GM19099 (cell line): ENCODE measurements around the gene TSPAN14.

ENCODE experiments used
- POLR2A ChIP-seq: IDR thresholded peaks from 3 replicates; pipeline ENCODE4 v1.6.1; 2011; ENCODE audit warnings: low read depth; ENCODE audit not compliant: insufficient read length; ENCODE audit errors: extremely low read depth

TSPAN14 gene

GRCh38 chr10:80458638-80459037 is 4.5 kb downstream of the TSPAN14 start:
- no peak for TF ChIP-seq POLR2A

DNA sequence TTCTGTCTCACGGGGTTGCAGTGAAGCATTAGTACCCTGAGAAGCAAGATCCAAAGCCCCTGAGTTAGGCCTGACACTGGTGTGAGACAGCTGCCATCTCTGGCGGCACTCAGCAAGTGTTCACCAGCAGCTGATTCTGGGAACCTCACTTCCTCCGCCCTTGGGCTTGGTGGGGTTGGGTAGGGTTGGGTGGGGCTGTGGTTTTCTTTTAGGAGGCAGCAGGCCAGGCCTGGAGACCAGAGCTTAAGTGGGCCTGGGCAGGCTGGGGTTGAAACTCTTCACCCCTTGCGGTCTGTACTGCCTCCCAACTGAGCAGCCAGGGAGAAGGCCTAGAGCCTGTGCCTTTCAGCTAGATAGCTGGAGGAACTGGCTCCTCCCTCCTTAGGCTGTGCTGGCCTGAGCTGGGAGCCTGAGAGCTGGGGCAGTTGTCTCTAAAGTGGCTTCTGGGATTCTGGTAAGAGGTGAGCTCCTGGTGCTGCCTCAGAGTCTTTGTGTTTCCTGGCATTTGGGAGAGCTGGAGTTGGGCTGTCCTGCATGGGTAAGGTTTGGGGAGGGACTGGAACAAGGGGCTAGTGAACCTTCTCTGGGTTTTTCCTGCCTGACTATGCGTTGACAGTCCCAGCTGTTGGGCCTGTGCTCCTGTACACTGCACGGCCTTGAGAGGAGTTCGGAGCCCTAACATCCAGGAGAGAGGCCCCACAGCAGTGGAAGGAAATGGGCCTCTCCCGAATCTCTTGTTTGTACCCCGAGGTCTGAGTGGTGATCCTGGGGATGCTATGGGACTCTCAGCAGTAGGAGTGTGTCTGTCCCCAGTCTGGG is 5.1 kb downstream of the TSPAN14 start:
- TF ChIP-seq POLR2A, result peak; percentile 34

DNA sequence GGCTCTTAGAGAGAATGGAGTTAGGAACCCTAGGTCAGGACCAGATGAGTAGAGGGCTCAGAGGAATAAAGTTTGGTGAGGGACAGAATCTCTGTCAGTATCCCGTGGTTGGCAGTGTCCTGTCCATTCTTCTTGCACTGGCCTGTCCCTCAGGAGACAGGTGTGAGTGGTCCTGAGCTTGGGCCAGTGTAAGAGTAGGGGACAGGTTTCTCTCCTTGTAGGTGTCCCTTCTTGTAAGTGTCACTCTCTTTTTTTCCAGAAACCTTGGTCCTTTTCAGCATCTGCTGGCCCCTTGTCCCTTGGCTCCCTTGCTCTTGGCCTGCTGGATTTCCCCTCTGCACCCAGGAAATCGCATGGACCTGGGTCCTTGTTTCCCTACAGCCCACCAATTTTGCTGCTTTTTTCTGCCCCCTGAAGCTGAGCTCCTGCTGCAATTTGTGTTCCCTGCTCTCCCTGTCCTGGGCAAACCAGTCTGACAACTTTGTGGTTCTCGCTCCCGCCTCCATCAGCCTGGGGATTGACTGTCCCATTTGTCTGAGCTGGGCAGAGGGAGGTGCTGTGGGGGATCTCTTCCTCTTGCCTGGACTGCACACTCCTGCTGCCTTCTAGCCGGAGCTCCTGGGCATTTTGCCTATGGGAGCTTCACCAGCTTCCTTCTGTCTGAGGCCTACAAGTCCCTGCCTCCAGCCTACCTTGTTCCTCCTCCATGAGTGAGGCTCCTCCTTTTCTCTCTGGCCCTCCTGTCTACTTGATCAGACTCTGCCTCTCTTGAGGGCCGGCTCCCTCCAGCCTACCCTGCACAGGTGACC is 6.5 kb downstream of the TSPAN14 start:
- no peak for TF ChIP-seq POLR2A

- no peak for TF ChIP-seq POLR2A
These were observed 7.4 kb downstream of the TSPAN14 start for GRCh38 chr10:80461208-80462183.

DNA sequence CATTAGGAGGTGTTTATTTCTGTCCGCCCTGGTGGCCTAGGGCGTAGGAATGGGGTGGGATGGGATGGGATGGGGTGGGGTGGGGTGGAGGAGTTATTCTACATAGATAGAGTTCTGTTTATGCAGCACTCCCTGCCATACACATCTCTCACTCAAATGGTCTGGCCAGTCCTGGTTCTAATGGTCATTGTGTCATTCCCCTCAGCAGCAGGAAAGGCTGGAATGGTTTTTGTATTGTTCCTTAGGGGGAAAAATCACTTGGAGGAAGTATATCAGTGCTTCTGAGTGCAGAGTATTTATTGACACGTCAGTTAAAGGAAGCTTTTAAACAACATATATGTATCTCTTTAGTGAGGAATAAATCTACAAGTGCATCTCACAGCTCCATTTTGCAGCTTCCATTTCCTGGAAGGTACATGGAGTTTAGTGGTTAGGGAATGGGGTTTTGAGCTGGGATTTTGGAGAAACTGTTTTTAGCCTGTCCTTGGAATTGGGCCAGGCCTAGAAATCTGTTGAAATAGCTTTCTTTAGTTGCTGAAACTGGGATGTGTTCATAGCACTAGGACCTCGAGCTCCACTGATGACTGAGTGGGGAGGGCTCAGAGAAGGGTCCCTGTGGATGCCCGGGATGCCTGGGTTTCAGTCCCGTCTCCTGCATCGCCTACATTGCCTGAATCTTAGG is 8.3 kb downstream of the TSPAN14 start:
- no peak for TF ChIP-seq POLR2A

DNA sequence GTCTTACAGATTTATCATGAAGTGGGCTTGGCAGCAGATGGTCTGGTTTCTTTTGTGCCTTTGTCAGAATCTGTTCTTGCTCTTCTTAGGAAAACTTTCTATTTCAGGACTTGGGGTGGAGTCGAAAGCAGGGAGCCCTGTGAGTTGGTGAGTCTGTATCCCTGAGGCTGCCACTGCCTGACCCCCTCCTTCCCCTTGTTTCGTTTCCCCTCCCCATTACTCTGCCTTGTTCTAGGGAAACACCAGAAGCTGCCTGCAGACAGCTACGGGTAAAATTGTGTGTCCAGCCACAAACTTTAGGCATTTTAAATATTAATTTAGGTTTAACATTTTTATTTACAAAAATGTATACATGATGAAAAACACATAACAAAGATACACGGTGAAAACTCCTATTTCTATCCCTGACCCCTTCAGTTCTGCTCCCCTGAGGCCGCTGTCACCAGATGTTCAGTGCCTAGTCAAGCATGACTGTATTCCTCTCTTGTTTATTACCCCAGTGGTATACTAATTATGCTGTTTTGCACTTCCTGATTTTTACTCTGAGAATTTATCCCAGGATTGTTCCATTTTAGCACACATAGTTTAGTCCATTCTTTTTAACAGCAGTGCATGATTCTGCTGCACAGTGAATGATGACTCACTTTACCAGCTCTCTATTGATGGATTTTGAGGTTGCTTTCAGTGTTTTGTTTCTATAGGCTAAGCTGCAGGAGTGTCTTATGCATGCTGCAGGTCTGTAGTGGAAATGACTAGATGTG is 9.1 kb downstream of the TSPAN14 start:
- no peak for TF ChIP-seq POLR2A

DNA sequence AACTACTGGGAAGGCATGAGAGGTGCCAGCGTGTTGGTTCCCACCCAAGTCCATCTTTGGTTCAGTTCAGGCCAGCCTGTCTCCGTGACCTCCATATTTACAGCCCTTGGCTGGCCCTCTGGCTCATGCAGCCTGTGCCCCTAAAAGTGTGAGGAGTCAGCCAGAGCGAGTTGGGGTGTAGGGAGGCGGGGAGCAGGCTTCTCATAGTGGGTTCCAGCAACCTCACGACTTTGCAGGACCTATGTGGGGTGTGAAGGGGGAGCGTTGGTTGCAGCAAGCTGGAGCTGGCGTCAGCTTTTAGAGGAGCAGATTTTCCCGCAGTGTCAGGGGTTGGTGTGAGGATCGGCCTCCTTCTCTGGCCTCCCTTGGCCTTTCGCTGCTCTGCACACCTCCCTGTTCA is 9.8 kb downstream of the TSPAN14 start:
- no peak for TF ChIP-seq POLR2A

DNA sequence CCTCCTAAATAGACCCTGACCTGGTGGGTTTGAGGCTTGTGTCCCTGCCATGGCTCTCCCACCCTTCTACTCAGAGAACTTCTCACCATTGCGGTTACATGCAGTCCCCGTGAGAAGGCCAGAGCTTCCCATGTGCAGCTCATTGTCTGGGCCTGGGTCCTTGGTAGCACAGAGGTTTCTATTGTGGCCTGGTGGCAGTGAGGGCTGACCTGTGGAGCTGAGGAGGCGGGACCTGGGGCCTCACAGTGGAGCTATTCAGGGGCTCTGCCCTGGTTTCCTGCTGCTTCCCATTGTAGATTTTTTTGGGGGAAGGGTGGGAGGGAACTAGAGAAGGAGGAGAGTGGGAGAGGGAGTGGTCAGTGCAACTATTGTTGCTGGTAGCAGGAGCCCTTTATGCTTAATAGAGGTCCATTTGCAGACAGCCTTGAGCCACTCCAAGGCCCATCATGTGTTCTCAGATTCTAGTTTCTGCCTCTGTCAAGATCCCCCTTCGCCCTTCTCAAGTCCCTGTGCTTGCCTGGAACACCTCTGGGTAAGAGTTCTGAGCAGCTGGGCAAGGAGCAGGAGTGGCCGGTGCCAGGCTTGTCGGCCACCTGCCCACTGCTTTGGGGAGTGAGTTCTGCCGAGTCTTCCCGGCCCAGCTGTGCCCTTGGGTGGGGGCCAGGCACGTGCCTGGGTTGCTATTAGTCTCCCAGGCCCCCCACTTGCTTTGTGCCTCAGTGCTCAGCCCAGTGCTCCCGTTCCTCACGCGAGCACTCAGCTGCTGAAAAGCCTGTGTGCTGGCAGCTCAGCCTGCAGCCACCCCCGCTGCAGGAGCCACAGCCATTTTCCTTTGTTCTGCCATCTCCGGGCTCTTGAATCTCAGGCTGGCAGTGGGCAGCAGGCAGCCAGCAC is 10.7 kb downstream of the TSPAN14 start:
- no peak for TF ChIP-seq POLR2A

- TF ChIP-seq POLR2A, result no peak
These were observed 11.3 kb downstream of the TSPAN14 start for GRCh38 chr10:80465451-80465835.

DNA sequence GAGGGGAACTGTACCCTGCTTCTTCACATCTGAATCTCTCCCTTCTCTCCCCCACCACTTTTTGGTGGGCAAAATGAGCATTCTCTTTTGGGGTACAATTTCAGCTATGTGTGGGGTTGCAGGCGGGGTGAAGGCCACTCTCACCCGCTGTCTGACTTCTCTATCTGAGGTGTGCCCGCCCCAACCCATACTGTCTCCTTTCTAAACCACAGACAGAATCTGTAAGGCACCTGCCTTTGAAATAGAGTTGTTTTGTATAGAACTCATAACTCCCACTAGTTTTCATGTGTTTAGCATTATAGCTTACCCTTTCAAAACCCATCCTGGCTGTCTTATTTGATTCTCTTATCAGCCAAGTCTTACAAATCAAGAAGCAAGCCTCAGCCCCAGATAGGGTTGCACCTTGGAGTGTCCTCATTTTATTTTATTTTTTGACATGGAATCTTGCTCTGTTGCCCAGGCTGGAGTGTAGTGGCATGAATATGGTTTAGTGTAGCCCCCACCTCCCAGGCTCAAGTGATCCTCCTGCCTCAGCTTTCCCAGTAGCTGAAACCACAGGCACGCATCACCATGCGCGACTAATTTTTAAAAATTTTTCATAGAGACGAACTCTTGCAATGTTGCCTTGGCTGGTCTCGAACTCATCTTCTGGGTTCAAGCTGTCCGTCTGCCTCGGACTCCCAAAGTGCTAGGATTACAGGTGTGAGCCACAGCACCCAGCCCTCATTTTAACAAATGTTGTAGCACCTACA is 11.9 kb downstream of the TSPAN14 start:
- no peak for TF ChIP-seq POLR2A

DNA sequence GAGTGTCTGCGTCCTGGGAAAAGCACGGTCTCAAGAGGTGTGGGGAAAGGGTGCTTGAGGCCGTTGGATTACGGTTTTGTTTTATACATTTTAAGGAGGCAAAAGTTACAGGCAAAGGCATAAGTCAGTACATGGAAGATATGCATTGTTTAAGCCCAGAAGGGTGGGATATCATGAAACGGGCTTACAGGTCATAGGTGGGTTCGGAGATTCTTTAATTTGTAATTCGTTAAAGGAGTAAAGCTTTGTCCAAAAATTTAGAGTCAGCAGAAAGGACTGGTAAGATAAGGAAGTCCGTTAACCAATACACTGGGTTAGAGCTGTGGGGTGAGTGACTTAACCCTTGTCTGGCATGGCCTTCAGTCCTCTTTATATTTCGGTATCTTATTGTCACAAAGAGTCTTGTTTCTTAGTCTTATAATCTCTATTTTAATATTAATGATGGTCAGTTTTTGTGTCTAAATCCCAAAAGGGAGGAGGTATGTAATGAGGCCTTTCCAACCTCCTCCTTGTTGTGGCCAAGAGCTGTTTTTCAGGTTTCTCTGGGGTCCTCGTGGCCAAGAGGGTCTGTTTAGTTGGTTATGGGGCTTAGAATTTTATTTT is 12.7 kb downstream of the TSPAN14 start:
- no peak for TF ChIP-seq POLR2A

GRCh38 chr10:80468002-80468401 is 13.9 kb downstream of the TSPAN14 start:
- TF ChIP-seq POLR2A, result no peak
